Naive thymus-derived CD4-positive, alpha-beta T cell (primary cell): Measurements from ENCODE around the gene SPDYE5. TPM values are rescaled to one million over a fixed set of nuclear protein-coding genes. Genes with fewer than 3 reads are reported as not detected.
A peak's percentile ranks its signal among the peaks of the same experiment; 100 is the strongest.

Experiments
- ATAC-seq: fragments of 150-1000 bp; cut with Tn5 transposase; 2 replicates; pipeline ENCODE4 v1.10.0; 2021; ENCODE audit warnings: mild to moderate bottlenecking, moderate library complexity
- CTCF ChIA-PET: fragments of 350-600 bp; sonication (Branson Sonifier 250); formaldehyde crosslinking; loops from one replicate; lab custom pipeline; 2021; ENCODE audit warnings: antibody characterized with exemption; lab: Charles Lee
- POLR2A ChIA-PET: fragments of 350-600 bp; sonication (Branson Sonifier 250); formaldehyde crosslinking; loops from one replicate; lab custom pipeline; 2021; ENCODE audit warnings: antibody characterized with exemption, inconsistent platforms; lab: Charles Lee
- DNase-seq, 9 donors: peaks; one replicate each; pipeline versions ENCODE4 v3.0.0 to v3.0.0-alpha.2; 2020 to 2022; ENCODE audit warnings: mixed read lengths in 1 of 9
- H3K27ac ChIP-seq: one replicate; pipeline ENCODE4 v1.7.0; 2013; ENCODE audit warnings: mild to moderate bottlenecking, low read depth, low read length, moderate library complexity
- H3K27me3 ChIP-seq, 2 donors: one replicate each; pipeline ENCODE4 v1.7.0; 2013; ENCODE audit warnings: low read length in 2 of 2, mild to moderate bottlenecking in 2 of 2, moderate library complexity in 2 of 2; ENCODE audit not compliant: control insufficient read depth in 2 of 2, insufficient read depth in 2 of 2
- H3K36me3 ChIP-seq, 3 experiments: 1 replicate in 2 of 3; 2 replicates in 1 of 3; pipeline ENCODE4 v1.7.0; 2013; ENCODE audit warnings: low read length in 3 of 3, mild to moderate bottlenecking in 3 of 3, moderate library complexity in 1 of 3; ENCODE audit not compliant: insufficient read depth in 3 of 3, control insufficient read depth in 2 of 3
- H3K4me1 ChIP-seq, 2 donors: one replicate each; pipeline ENCODE4 v1.7.0; 2013; ENCODE audit warnings: low read length in 2 of 2, mild to moderate bottlenecking in 2 of 2, moderate library complexity in 1 of 2; ENCODE audit not compliant: control insufficient read depth in 2 of 2, insufficient read depth in 2 of 2
- H3K4me3 ChIP-seq: 2 replicates; pipeline ENCODE4 v1.7.0; 2013; ENCODE audit warnings: mild to moderate bottlenecking, low read length
- H3K9me3 ChIP-seq, 3 experiments: 1 replicate in 2 of 3; 2 replicates in 1 of 3; pipeline ENCODE4 v1.7.0; 2013; ENCODE audit warnings: low read length in 3 of 3; ENCODE audit not compliant: control insufficient read depth in 2 of 3
- H3K27ac Mint-ChIP-seq, 9 donors: one replicate each; pipeline ENCODE4 v1.8.0; 2020 to 2022; ENCODE audit warnings: mixed read lengths in 9 of 9, mild to moderate bottlenecking in 8 of 9, moderate library complexity in 5 of 9, inconsistent platforms in 2 of 9
- H3K27me3 Mint-ChIP-seq, 5 donors: one replicate each; pipeline ENCODE4 v1.8.0; 2021 to 2022; ENCODE audit warnings: mixed read lengths in 5 of 5, mild to moderate bottlenecking in 1 of 5
- H3K36me3 Mint-ChIP-seq, 5 donors: one replicate each; pipeline ENCODE4 v1.8.0; 2020 to 2022; ENCODE audit warnings: mixed read lengths in 5 of 5, mild to moderate bottlenecking in 3 of 5, inconsistent platforms in 1 of 5
- H3K4me1 Mint-ChIP-seq, 7 donors: one replicate each; pipeline ENCODE4 v1.8.0; 2020 to 2022; ENCODE audit warnings: mixed read lengths in 7 of 7, mild to moderate bottlenecking in 3 of 7, inconsistent platforms in 1 of 7
- H3K4me3 Mint-ChIP-seq, 10 donors: one replicate each; pipeline ENCODE4 v1.8.0; 2020 to 2022; ENCODE audit warnings: mild to moderate bottlenecking in 10 of 10, mixed read lengths in 10 of 10, moderate library complexity in 6 of 10, inconsistent platforms in 2 of 10
- H3K9me3 Mint-ChIP-seq, 11 donors: one replicate each; pipeline ENCODE4 v1.8.0; 2020 to 2022; ENCODE audit warnings: mixed read lengths in 11 of 11, mild to moderate bottlenecking in 4 of 11, inconsistent platforms in 1 of 11, moderate library complexity in 1 of 11
- intact Hi-C, 2 donors: fragments of 100-400 bp; cut with micrococcal nuclease; formaldehyde crosslinking; loops; one replicate each; pipeline ENCODE4 v1.15.1; 2023
- polyA plus RNA-seq, 2 donors: library from polyadenylated mRNA; unstranded; fragments of 300-500 nt; fragmentation: Illumina TruSeq; gene quantifications; one replicate each; pipeline ENCODE4 v1.2.3, GENCODE V29; 2021
- total RNA-seq, 6 experiments: library from RNA in 5 of 6; stranded (reverse) in 5 of 6; gene quantifications; 1 replicate in 5 of 6; 2 replicates in 1 of 6; pipeline ENCODE4 v1.2.3 and lab custom pipeline; 2021 to 2026

Gene SPDYE5
- total and polyA plus RNA-seq, 7 experiments from 2014 or later: 0.14 to 0.57 (median 0.33) TPM; not detected in 1

DNA sequence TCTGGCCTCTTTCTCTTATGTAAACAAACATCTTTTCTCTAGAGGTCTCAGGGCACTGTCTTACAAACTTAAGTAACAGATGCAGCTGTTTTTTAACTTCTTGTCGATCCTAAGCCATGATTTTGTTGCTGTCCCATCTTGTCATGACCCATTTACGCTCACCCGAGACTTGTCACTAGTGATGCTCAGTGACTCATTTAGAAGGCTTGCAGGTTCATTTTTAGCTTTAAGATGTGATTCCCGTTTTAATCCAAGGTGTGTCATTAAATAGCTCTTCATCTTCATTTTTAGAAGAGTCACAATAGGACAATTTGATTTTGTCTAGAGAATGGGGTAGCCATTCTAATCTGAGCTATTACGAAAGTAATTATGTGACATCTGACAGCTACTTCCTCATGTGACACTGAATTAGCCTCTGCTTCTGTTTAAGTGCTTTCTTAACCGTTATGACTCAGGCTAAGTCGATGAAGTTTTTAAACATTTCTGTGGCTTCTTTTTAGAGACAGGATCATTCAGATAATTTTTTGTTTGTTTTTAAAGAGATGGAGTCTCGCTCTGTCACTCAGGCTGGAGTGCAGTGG lies 42.7 kb downstream of the SPDYE5 start:
- Histone ChIP-seq H3K27me3 (no peaks in the 10 kb centered on the region), H3K27ac (no peak overlapping the region), H3K9me3 (no peaks in the 10 kb centered on the region), H3K4me3 (no peak overlapping the region), H3K4me1 (no peaks in the 10 kb centered on the region), H3K36me3 (no peaks in the 10 kb centered on the region)
- DNase-seq: no peak
- POLR2A ChIA-PET: no interaction called here
- no peaks in the 10 kb centered on the region for H3K36me3 Mint-ChIP-seq
- ATAC-seq: peak; percentile 78
- CTCF ChIA-PET: no interaction called here
- no peak overlapping the region for H3K27ac Mint-ChIP-seq
- no peaks in the 10 kb centered on the region for H3K27me3 Mint-ChIP-seq
- H3K4me1 Mint-ChIP-seq: peaks cover 0 to 6% (median 0%) of the 10 kb centered on the region in 7 donors
- no peaks in the 10 kb centered on the region for H3K9me3 Mint-ChIP-seq
- no peak overlapping the region for H3K4me3 Mint-ChIP-seq
- intact Hi-C loops: no loop called here

DNA sequence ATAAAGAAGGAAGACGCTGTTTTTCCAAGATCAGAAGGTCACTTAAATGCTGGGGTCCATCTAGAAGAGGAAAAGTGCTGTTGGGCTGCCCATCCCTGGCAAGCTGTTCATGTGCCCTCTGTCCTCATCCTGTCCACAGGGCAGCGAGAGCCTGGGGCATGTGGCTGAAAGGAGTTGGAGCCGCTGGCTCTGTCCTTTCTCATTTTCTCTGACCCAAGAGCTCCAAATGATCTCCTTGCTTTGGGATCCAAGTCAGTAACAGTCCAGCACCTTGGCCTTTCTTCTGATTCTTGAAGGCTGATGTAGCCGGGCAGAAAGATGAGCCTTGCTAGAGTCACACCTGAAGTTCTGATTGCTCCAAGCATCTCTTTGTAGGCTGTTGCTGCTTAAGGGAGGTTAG lies 44.4 kb downstream of the SPDYE5 start:
- ATAC-seq: no peak
- Histone ChIP-seq H3K27ac (no peak overlapping the region), H3K4me1 (no peaks in the 10 kb centered on the region), H3K4me3 (no peak overlapping the region), H3K36me3 (no peaks in the 10 kb centered on the region), H3K9me3 (no peaks in the 10 kb centered on the region), H3K27me3 (no peaks in the 10 kb centered on the region)
- Mint-ChIP-seq H3K36me3 (no peaks in the 10 kb centered on the region), H3K27ac (no peak overlapping the region), H3K4me1 (peaks cover 0 to 6% (median 0%) of the 10 kb centered on the region in 7 donors), H3K4me3 (no peak overlapping the region), H3K27me3 (no peaks in the 10 kb centered on the region), H3K9me3 (no peaks in the 10 kb centered on the region)
- ChIA-PET CTCF (no interaction called here), POLR2A (no interaction called here)
- intact Hi-C loops: no loop called here
- no peak for DNase-seq

DNA sequence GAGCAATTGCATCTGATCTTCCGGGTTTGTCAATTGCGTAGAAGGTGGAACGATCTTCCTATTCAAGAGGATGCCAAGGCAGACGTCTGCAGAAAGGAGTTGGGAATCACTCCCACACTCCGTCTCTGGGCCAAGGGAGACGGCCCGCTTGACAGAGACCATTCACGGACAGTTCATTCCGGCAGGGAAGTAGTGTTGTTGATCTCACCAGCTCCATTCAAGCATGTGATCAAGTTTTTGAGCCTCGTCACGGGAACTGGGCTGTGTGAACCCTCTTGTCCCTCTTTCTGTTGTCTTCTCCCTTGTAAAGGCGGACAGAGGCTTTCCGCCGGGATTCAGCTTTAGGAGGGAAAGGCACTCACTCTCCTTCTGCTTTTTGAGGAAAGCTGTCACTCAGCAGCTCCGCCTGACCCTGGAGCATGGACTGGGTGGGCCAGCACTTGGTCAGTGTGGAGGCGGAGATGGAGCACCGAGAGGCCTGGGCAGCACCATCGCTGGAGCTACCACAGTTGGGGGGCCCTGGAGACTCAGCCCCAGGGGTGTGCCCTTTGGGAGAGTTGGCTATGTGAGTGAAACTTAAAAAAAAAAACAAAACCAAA lies 44.9 kb downstream of the SPDYE5 start:
- H3K27ac ChIP-seq: no peak overlapping the region
- H3K27me3 Mint-ChIP-seq: no peaks in the 10 kb centered on the region
- H3K4me1 Mint-ChIP-seq: peaks cover 0 to 6% (median 0%) of the 10 kb centered on the region in 7 donors
- no peak overlapping the region for H3K27ac Mint-ChIP-seq
- DNase-seq (no peak), ATAC-seq (no peak)
- ChIA-PET CTCF (no interaction called here), POLR2A (no interaction called here)
- intact Hi-C loops: no loop called here
- no peaks in the 10 kb centered on the region for H3K9me3 ChIP-seq
- no peaks in the 10 kb centered on the region for H3K36me3 ChIP-seq
- no peak overlapping the region for H3K4me3 ChIP-seq
- H3K4me3 Mint-ChIP-seq: no peak overlapping the region
- H3K27me3 ChIP-seq: no peaks in the 10 kb centered on the region
- H3K9me3 Mint-ChIP-seq: no peaks in the 10 kb centered on the region
- H3K36me3 Mint-ChIP-seq: no peaks in the 10 kb centered on the region
- no peaks in the 10 kb centered on the region for H3K4me1 ChIP-seq

DNA sequence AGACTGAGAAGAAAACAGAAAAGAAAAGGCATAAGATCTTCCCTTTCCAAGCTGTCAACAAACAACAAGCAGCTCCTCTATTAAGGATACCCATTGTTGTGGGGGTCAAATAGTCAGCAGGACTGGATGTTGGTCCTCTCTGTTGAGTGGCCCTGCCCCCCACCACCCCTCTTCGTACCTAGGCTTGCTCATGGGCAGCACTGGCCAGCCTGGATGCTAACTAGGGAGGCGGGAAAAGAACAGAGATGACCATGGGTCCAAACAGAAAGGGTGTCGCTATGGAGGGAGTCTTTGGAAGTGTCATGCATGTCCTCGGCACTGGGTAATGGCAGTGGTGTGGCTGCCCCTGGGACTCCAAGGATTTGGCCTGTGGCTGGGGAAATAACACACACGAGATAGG lies 45.6 kb downstream of the SPDYE5 start:
- H3K4me3 ChIP-seq: no peak overlapping the region
- Mint-ChIP-seq H3K9me3 (no peaks in the 10 kb centered on the region), H3K36me3 (no peaks in the 10 kb centered on the region), H3K4me3 (no peak overlapping the region), H3K27ac (no peak overlapping the region), H3K4me1 (peaks cover 0 to 6% (median 0%) of the 10 kb centered on the region in 7 donors), H3K27me3 (no peaks in the 10 kb centered on the region)
- no peaks in the 10 kb centered on the region for H3K9me3 ChIP-seq
- POLR2A ChIA-PET: no interaction called here
- intact Hi-C loops: no loop called here
- no peaks in the 10 kb centered on the region for H3K36me3 ChIP-seq
- H3K27me3 ChIP-seq: no peaks in the 10 kb centered on the region
- CTCF ChIA-PET: no interaction called here
- ATAC-seq (no peak), DNase-seq (no peak)
- no peak overlapping the region for H3K27ac ChIP-seq
- no peaks in the 10 kb centered on the region for H3K4me1 ChIP-seq

DNA sequence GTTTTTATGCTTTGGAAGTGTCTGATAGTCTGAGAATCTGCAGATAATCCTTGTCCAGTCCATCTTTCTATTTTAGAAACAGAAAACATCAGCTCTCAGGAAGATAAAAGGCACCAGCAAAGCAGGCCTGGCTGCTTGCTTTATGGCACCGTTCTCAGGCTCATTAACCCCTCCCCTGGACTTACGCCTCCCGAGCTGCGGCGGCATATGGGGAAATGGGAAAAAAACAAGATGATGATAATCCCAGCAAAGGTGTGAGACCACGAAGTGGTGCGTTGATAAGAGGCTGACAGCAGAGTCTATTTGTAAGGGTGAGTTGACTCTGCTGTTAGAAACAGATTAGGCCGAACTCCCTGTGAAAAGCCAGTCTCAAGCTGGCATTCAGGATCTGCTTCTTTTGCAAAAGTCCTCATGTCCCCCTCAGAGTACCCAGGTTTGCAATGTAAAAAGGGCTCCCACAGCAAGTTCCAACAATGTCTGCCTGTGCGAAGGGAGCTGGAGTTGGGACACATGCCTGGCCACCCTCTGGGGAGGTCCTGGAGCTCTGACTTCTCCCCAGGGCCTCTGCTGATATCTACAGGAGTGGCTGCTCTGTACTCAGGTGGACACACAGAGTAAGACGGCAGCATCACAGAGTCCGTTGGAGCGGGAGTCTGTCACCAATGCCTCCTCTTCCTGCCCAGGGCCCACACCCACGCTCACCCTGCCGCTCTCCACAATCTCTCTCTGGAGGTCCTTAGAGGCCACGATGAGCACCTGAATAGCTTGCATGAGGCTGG lies 54.3 kb downstream of the SPDYE5 start:
- Histone ChIP-seq H3K4me3 (no peak overlapping the region), H3K27me3 (no peaks in the 10 kb centered on the region), H3K27ac (no peak overlapping the region), H3K4me1 (no peaks in the 10 kb centered on the region), H3K9me3 (no peaks in the 10 kb centered on the region), H3K36me3 (no peaks in the 10 kb centered on the region)
- no peaks in the 10 kb centered on the region for H3K27me3 Mint-ChIP-seq
- CTCF ChIA-PET: interaction anchor here (0.6 kb wide), 1 partner anchor 1813 kb away, joined by 3 read pairs; no protein-coding TSS in a partner anchor
- no peak overlapping the region for H3K4me3 Mint-ChIP-seq
- no peak for DNase-seq
- no peak for ATAC-seq
- H3K4me1 Mint-ChIP-seq: peaks cover 0 to 2% (median 0%) of the 10 kb centered on the region in 7 donors
- POLR2A ChIA-PET: no interaction called here
- no peaks in the 10 kb centered on the region for H3K9me3 Mint-ChIP-seq
- intact Hi-C loops: no loop called here
- H3K36me3 Mint-ChIP-seq: no peaks in the 10 kb centered on the region
- no peak overlapping the region for H3K27ac Mint-ChIP-seq
